ENCODE data around the gene ATP10A. TPM values are rescaled to one million over a fixed set of nuclear protein-coding genes. Genes with fewer than 3 reads are reported as not detected.

ATP10A gene
- total RNA-seq, 1 experiment from 2014 or later = 3.9 TPM

DNA sequence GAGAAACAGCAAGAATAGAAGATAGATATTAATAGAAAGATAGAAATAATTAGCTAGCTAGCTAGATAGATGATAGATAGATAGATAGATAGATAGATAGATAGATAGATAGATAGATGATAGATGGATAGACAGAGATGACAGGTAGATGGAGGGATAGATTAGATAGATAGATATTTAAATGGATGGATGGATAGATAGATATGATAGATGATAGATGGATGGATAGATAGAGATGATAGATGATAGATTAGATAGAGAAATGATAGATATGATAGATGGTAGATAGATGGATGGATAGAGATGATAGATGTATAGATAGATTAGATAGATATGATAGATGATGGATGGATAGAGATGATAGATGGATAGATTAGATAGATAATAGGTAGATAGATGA lies 8.3 kb upstream of the ATP10A start:
- H4K91ac ChIP-seq (ENCODE audit: insufficient read length, low read depth, low read length) = no peak overlapping the region
- H4K8ac ChIP-seq (replicated peaks; ENCODE audit: insufficient read length, low read depth, low read length) = no peak overlapping the region
- H3K18ac ChIP-seq (ENCODE audit: insufficient read length, low read depth, low read length) = no peak overlapping the region
- H3K27me3 ChIP-seq (ENCODE audit: insufficient read depth, low read length) = no peaks in the 10 kb centered on the region
- peaks cover 2% of the 10 kb centered on the region; the same call in 1 of the 2 replicates for H3K4me1 ChIP-seq (ENCODE audit: insufficient read depth, low read length)
- no peak overlapping the region for H3K56ac ChIP-seq (ENCODE audit: insufficient read length, low read depth, low read length)
- Mint-ChIP-seq H3K4me3 (no peak overlapping the region), H3K36me3 (ENCODE audit: insufficient read depth in 1 of 3, low read depth in 3 of 3) (no peaks in the 10 kb centered on the region; a peak in 1 of 7 replicates), H3K27ac (no peak overlapping the region), H3K27me3 (ENCODE audit: low read depth) (peaks cover 7% of the 10 kb centered on the region), H3K9me3 (no peaks in the 10 kb centered on the region), H3K4me1 (no peaks in the 10 kb centered on the region; a peak in 1 of 4 replicates)
- no peak overlapping the region for H3K27ac ChIP-seq (ENCODE audit: insufficient read length, low read depth, low read length)
- no peak overlapping the region for H2BK20ac ChIP-seq (ENCODE audit: low read depth, low read length, poor library complexity, severe bottlenecking)
- H4K20me1 ChIP-seq (ENCODE audit: control insufficient read depth, insufficient read depth, insufficient read length) = no peaks in the 10 kb centered on the region
- no peak overlapping the region for H3K9ac ChIP-seq (ENCODE audit: extremely low read depth, insufficient read length, low read length)
- H3K9me3 ChIP-seq (ENCODE audit: control insufficient read depth, low read depth, low read length) = no peaks in the 10 kb centered on the region
- H2BK12ac ChIP-seq (ENCODE audit: insufficient read length, low read depth, low read length) = no peak overlapping the region
- no peak overlapping the region for H2BK5ac ChIP-seq (ENCODE audit: insufficient read length, low read length)
- no peak overlapping the region for H4K5ac ChIP-seq (ENCODE audit: insufficient read length, low read depth, low read length)
- no peak for DNase-seq
- TF ChIP-seq, protein P1, sequence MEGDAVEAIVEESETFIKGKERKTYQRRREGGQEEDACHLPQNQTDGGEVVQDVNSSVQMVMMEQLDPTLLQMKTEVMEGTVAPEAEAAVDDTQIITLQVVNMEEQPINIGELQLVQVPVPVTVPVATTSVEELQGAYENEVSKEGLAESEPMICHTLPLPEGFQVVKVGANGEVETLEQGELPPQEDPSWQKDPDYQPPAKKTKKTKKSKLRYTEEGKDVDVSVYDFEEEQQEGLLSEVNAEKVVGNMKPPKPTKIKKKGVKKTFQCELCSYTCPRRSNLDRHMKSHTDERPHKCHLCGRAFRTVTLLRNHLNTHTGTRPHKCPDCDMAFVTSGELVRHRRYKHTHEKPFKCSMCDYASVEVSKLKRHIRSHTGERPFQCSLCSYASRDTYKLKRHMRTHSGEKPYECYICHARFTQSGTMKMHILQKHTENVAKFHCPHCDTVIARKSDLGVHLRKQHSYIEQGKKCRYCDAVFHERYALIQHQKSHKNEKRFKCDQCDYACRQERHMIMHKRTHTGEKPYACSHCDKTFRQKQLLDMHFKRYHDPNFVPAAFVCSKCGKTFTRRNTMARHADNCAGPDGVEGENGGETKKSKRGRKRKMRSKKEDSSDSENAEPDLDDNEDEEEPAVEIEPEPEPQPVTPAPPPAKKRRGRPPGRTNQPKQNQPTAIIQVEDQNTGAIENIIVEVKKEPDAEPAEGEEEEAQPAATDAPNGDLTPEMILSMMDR (conservative IDR thresholded peaks at IDR 0.05) = no peak
- H3K23ac ChIP-seq (ENCODE audit: insufficient read length, low read depth, low read length) = no peak overlapping the region
- H2AK5ac ChIP-seq (ENCODE audit: insufficient read length, low read length) = no peak overlapping the region
- H3K79me2 ChIP-seq (ENCODE audit: insufficient read depth, low read length) = no peaks in the 10 kb centered on the region
- no peak overlapping the region for H2BK15ac ChIP-seq (ENCODE audit: low read depth, low read length)
- H3K79me1 ChIP-seq (ENCODE audit: insufficient read depth, low read depth, low read length, poor library complexity, severe bottlenecking) = no peaks in the 10 kb centered on the region
- no peak overlapping the region for H3K4ac ChIP-seq (ENCODE audit: low read depth, low read length)
- no peak overlapping the region for H3T11ph ChIP-seq (ENCODE audit: low read length)
- no peak overlapping the region for H3K14ac ChIP-seq (ENCODE audit: insufficient read depth, low read length)
- no peaks in the 10 kb centered on the region for H3K23me2 ChIP-seq (ENCODE audit: insufficient read length, low read depth, low read length, poor library complexity, severe bottlenecking)
- no peak overlapping the region for H2BK120ac ChIP-seq (ENCODE audit: low read depth, low read length, poor library complexity, severe bottlenecking)
- H2AFZ ChIP-seq (ENCODE audit: low read length) = no peak overlapping the region
- H3K4me2 ChIP-seq (ENCODE audit: insufficient read depth, insufficient read length, low read length) = no peak overlapping the region
